PC-9 (cell line): ENCODE measurements around the gene RTN1. TPM values are rescaled to one million over a fixed set of nuclear protein-coding genes. Genes with fewer than 3 reads are reported as not detected.

Source experiments
- BruUV-seq: library from RNA; stranded (reverse); fragments of 400-500 nt; replicated peaks from 2 replicates; lab custom pipeline; 2021; lab: Mats Ljungman, UMichigan
- CTCF ChIA-PET: fragments of 300-600 bp; sonication (Branson Sonifier 250); formaldehyde crosslinking; loops from one replicate; lab custom pipeline; 2022; ENCODE audit warnings: antibody characterized with exemption; lab: Charles Lee
- POLR2A ChIA-PET: fragments of 300-600 bp; sonication (Branson Sonifier 250); formaldehyde crosslinking; loops from one replicate; lab custom pipeline; 2022; ENCODE audit warnings: antibody characterized with exemption; ENCODE audit not compliant: unreplicated experiment; lab: Charles Lee
- DNase-seq, 2 experiments: peaks; one replicate each; pipeline versions ENCODE4 v3.0.0 to v3.0.0-alpha.2; 2015 to 2022; ENCODE audit warnings: mixed read lengths in 1 of 2
- H2AFZ ChIP-seq: fragments of 200-600 bp; sonication (generic); 2 replicates; pipeline ENCODE4 v1.8.1; 2017; ENCODE audit warnings: antibody characterized with exemption
- H3F3A ChIP-seq: fragments of 200-600 bp; sonication (generic); 2 replicates; pipeline ENCODE4 v1.8.1; 2017; ENCODE audit warnings: antibody characterized with exemption, mild to moderate bottlenecking, low read depth; ENCODE audit not compliant: insufficient read depth
- H3K27ac ChIP-seq: fragments of 200-600 bp; sonication (generic); 2 replicates; pipeline ENCODE4 v1.6.1; 2016; ENCODE audit warnings: mixed run types
- H3K27me3 ChIP-seq: fragments of 200-600 bp; sonication (generic); 2 replicates; pipeline ENCODE4 v1.6.1; 2016; ENCODE audit warnings: low read depth, mixed run types; ENCODE audit not compliant: insufficient read depth
- H3K36me3 ChIP-seq: fragments of 200-600 bp; sonication (generic); 2 replicates; pipeline ENCODE4 v1.6.1; 2016; ENCODE audit warnings: low read depth, mixed run types
- H3K4me1 ChIP-seq: fragments of 200-600 bp; sonication (generic); replicated peaks from 2 replicates; pipeline ENCODE4 v1.6.1; 2016; ENCODE audit warnings: mixed run types; ENCODE audit not compliant: insufficient read depth
- H3K4me2 ChIP-seq: fragments of 200-600 bp; sonication (generic); 2 replicates; pipeline ENCODE4 v1.6.1; 2017; ENCODE audit warnings: mixed run types
- H3K4me3 ChIP-seq: fragments of 200-600 bp; sonication (generic); 2 replicates; pipeline ENCODE4 v1.6.1; 2016; ENCODE audit warnings: mixed run types
- H3K79me2 ChIP-seq: fragments of 200-600 bp; sonication (generic); 2 replicates; pipeline ENCODE4 v1.6.1; 2017; ENCODE audit warnings: low read depth, mixed run types
- H3K9me2 ChIP-seq: fragments of 200-600 bp; sonication (generic); 2 replicates; pipeline ENCODE4 v1.8.1; 2017; ENCODE audit warnings: mild to moderate bottlenecking; ENCODE audit not compliant: insufficient read depth
- H3K9me3 ChIP-seq: fragments of 200-600 bp; sonication (generic); 2 replicates; pipeline ENCODE4 v1.8.1; 2016; ENCODE audit warnings: low read depth; ENCODE audit not compliant: insufficient read depth
- H4K20me1 ChIP-seq: fragments of 200-600 bp; sonication (generic); 2 replicates; pipeline ENCODE4 v1.8.1; 2017; ENCODE audit not compliant: insufficient read depth
- CTCF ChIP-seq: fragments of 200-600 bp; sonication (generic); conservative IDR thresholded peaks from 2 replicates; pipeline ENCODE4 v1.6.1; 2017; ENCODE audit warnings: mixed run types, antibody characterized with exemption, mild to moderate bottlenecking, moderate library complexity
- EZH2 ChIP-seq: fragments of 200-600 bp; sonication (generic); IDR thresholded peaks from 2 replicates; pipeline ENCODE4 v1.8.0; 2017; ENCODE audit warnings: antibody characterized with exemption, low read depth
- intact Hi-C: fragments of 100-400 bp; cut with micrococcal nuclease; formaldehyde crosslinking; loops from one replicate; pipeline ENCODE4 v1.10.0; 2022; ENCODE audit not compliant: unreplicated experiment
- total RNA-seq: library from RNA; stranded (reverse); gene quantifications from 2 replicates; pipeline ENCODE4 v1.2.3, GENCODE V29; 2021

Gene RTN1
- total RNA-seq, 1 experiment from 2014 or later, result not detected

GRCh38 chr14:59847711-59848110 lies 22.9 kb downstream of the RTN1 start:
- intact Hi-C loops, result no loop called here
- H3K27ac ChIP-seq, result no peak overlapping the region
- H3K4me2 ChIP-seq, result no peak overlapping the region
- H3F3A ChIP-seq, result no peaks in the 10 kb centered on the region
- ChIA-PET CTCF (no interaction called here), POLR2A (no interaction called here)
- no peaks in the 10 kb centered on the region for H3K9me2 ChIP-seq
- H3K4me3 ChIP-seq, result no peak overlapping the region
- no peaks in the 10 kb centered on the region for H3K4me1 ChIP-seq
- no peaks in the 10 kb centered on the region for H3K9me3 ChIP-seq
- H3K27me3 ChIP-seq, result no peaks in the 10 kb centered on the region
- no peak for DNase-seq
- BruUV-seq, result no TSS peak
- no peaks in the 10 kb centered on the region for H3K79me2 ChIP-seq
- no peak overlapping the region for H2AFZ ChIP-seq
- H3K36me3 ChIP-seq, result no peaks in the 10 kb centered on the region
- no peaks in the 10 kb centered on the region for H4K20me1 ChIP-seq
- TF ChIP-seq EZH2 (no peak), CTCF (no peak)

GRCh38 chr14:59846595-59846994 lies 24.0 kb downstream of the RTN1 start:
- no peaks in the 10 kb centered on the region for H4K20me1 ChIP-seq
- H3K4me1 ChIP-seq, result no peaks in the 10 kb centered on the region
- TF ChIP-seq EZH2, result no peak
- H3K27me3 ChIP-seq, result no peaks in the 10 kb centered on the region
- H3K27ac ChIP-seq, result no peak overlapping the region
- no peaks in the 10 kb centered on the region for H3K36me3 ChIP-seq
- no peak overlapping the region for H2AFZ ChIP-seq
- intact Hi-C loops, result no loop called here
- no peaks in the 10 kb centered on the region for H3K9me2 ChIP-seq
- no peaks in the 10 kb centered on the region for H3K79me2 ChIP-seq
- BruUV-seq, result no TSS peak
- H3K4me3 ChIP-seq, result no peak overlapping the region
- ChIA-PET POLR2A (no interaction called here), CTCF (no interaction called here)
- no peaks in the 10 kb centered on the region for H3K9me3 ChIP-seq
- H3K4me2 ChIP-seq, result no peak overlapping the region
- H3F3A ChIP-seq, result no peaks in the 10 kb centered on the region
- no peak for DNase-seq

- Histone ChIP-seq H3K27ac (no peak overlapping the region), H3K27me3 (no peaks in the 10 kb centered on the region), H2AFZ (no peak overlapping the region), H3K36me3 (no peaks in the 10 kb centered on the region), H3K4me1 (no peaks in the 10 kb centered on the region), H3K4me2 (no peak overlapping the region), H3K79me2 (no peaks in the 10 kb centered on the region), H3F3A (no peaks in the 10 kb centered on the region), H3K9me3 (no peaks in the 10 kb centered on the region), H4K20me1 (no peaks in the 10 kb centered on the region), H3K4me3 (no peak overlapping the region), H3K9me2 (no peaks in the 10 kb centered on the region)
- CTCF ChIA-PET, result no interaction called here
- intact Hi-C loops, result no loop called here
- DNase-seq, result no peak
- POLR2A ChIA-PET, result no interaction called here
- no peak for TF ChIP-seq EZH2
- no peak for TF ChIP-seq CTCF
- no TSS peak for BruUV-seq
Measured at GRCh38 chr14:59845245-59845644, 25.3 kb downstream of the RTN1 start.

- intact Hi-C loops, result no loop called here
- Histone ChIP-seq H2AFZ (no peak overlapping the region), H3K4me3 (no peak overlapping the region), H3K4me2 (no peak overlapping the region), H3K9me2 (no peaks in the 10 kb centered on the region), H3K27me3 (no peaks in the 10 kb centered on the region), H3F3A (no peaks in the 10 kb centered on the region), H4K20me1 (no peaks in the 10 kb centered on the region), H3K9me3 (no peaks in the 10 kb centered on the region), H3K27ac (no peak overlapping the region), H3K4me1 (no peaks in the 10 kb centered on the region), H3K36me3 (no peaks in the 10 kb centered on the region), H3K79me2 (no peaks in the 10 kb centered on the region)
- no peak for DNase-seq
- TF ChIP-seq EZH2 (no peak), CTCF (no peak)
- ChIA-PET CTCF (no interaction called here), POLR2A (no interaction called here)
- BruUV-seq, result no TSS peak
Measured at GRCh38 chr14:59844186-59844812, 26.3 kb downstream of the RTN1 start.
